Neural cell (in vitro differentiated cells): ENCODE measurements around the gene WNT3A.

Source experiments
- EP300 ChIP-seq: fragments of 450-650 bp; conservative IDR thresholded peaks from 2 replicates; pipeline ENCODE4 v1.6.1; 2014; ENCODE audit warnings: antibody characterized with exemption, mild to moderate bottlenecking, moderate library complexity; ENCODE audit not compliant: poor library complexity, severe bottlenecking
- EZH2 ChIP-seq: fragments of 200-600, 300-800 bp; shearing (Covaris generic), sonication (generic); IDR thresholded peaks from 2 replicates; pipeline ENCODE4 v1.6.1; 2014; ENCODE audit warnings: antibody characterized with exemption, low read length, borderline replicate concordance, mild to moderate bottlenecking; ENCODE audit not compliant: insufficient read depth, poor library complexity, severe bottlenecking
- MXI1 ChIP-seq: fragments of 450-650 bp; conservative IDR thresholded peaks from 2 replicates; pipeline ENCODE4 v1.6.1; 2014; ENCODE audit warnings: antibody characterized with exemption, mild to moderate bottlenecking; ENCODE audit not compliant: poor library complexity, severe bottlenecking
- POLR2AphosphoS5 ChIP-seq: IDR thresholded peaks from 2 replicates; pipeline ENCODE4 v1.6.1; 2012
- RAD21 ChIP-seq: fragments of 450-650 bp; conservative IDR thresholded peaks from 2 replicates; pipeline ENCODE4 v1.6.1; 2014; ENCODE audit warnings: antibody characterized with exemption, mild to moderate bottlenecking, moderate library complexity
- SMC3 ChIP-seq: fragments of 450-650 bp; conservative IDR thresholded peaks from 2 replicates; pipeline ENCODE4 v1.6.1; 2014; ENCODE audit warnings: antibody characterized with exemption, mild to moderate bottlenecking, moderate library complexity; ENCODE audit not compliant: poor library complexity
- TAF1 ChIP-seq: IDR thresholded peaks from 2 replicates; pipeline ENCODE4 v1.6.1; 2012; ENCODE audit warnings: low read depth
- TF ChIP-seq, protein P1 (sequence below): fragments of 450-650 bp; IDR thresholded peaks from 2 replicates; pipeline ENCODE4 v1.5.1; 2014; ENCODE audit warnings: antibody characterized with exemption, mild to moderate bottlenecking, moderate library complexity; ENCODE audit not compliant: poor library complexity, severe bottlenecking
- TF ChIP-seq, protein P2 (sequence below): IDR thresholded peaks from 2 replicates; pipeline ENCODE4 v1.6.1; 2012; ENCODE audit warnings: borderline replicate concordance

DNA sequence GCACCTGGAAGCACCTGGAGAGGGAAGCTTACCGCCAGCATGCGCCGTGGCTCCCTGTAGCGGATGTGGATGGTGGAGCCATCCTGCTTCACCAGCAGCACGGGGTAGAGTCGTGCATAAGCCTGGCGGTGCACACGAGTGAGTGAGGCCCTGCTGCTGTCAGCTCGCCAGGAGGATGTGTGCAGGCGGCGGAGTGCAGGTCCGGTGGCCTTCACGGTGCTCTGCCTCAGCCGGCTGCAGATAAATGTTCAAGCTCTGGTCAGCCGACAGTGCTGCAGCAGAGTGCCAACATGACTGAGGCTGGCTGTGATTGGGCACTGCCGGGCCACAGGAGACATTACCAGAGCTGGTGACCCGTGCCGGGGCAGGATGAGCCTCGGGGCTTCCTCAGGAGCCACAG lies 100.8 kb downstream of the WNT3A start:
- TF ChIP-seq, protein P1, sequence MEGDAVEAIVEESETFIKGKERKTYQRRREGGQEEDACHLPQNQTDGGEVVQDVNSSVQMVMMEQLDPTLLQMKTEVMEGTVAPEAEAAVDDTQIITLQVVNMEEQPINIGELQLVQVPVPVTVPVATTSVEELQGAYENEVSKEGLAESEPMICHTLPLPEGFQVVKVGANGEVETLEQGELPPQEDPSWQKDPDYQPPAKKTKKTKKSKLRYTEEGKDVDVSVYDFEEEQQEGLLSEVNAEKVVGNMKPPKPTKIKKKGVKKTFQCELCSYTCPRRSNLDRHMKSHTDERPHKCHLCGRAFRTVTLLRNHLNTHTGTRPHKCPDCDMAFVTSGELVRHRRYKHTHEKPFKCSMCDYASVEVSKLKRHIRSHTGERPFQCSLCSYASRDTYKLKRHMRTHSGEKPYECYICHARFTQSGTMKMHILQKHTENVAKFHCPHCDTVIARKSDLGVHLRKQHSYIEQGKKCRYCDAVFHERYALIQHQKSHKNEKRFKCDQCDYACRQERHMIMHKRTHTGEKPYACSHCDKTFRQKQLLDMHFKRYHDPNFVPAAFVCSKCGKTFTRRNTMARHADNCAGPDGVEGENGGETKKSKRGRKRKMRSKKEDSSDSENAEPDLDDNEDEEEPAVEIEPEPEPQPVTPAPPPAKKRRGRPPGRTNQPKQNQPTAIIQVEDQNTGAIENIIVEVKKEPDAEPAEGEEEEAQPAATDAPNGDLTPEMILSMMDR, result no peak
- TF ChIP-seq, protein P2, sequence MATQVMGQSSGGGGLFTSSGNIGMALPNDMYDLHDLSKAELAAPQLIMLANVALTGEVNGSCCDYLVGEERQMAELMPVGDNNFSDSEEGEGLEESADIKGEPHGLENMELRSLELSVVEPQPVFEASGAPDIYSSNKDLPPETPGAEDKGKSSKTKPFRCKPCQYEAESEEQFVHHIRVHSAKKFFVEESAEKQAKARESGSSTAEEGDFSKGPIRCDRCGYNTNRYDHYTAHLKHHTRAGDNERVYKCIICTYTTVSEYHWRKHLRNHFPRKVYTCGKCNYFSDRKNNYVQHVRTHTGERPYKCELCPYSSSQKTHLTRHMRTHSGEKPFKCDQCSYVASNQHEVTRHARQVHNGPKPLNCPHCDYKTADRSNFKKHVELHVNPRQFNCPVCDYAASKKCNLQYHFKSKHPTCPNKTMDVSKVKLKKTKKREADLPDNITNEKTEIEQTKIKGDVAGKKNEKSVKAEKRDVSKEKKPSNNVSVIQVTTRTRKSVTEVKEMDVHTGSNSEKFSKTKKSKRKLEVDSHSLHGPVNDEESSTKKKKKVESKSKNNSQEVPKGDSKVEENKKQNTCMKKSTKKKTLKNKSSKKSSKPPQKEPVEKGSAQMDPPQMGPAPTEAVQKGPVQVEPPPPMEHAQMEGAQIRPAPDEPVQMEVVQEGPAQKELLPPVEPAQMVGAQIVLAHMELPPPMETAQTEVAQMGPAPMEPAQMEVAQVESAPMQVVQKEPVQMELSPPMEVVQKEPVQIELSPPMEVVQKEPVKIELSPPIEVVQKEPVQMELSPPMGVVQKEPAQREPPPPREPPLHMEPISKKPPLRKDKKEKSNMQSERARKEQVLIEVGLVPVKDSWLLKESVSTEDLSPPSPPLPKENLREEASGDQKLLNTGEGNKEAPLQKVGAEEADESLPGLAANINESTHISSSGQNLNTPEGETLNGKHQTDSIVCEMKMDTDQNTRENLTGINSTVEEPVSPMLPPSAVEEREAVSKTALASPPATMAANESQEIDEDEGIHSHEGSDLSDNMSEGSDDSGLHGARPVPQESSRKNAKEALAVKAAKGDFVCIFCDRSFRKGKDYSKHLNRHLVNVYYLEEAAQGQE, result no peak
- TF ChIP-seq EZH2, result no peak
- no peak for TF ChIP-seq MXI1
- no peak for TF ChIP-seq RAD21
- TF ChIP-seq EP300, result no peak
- no peak for TF ChIP-seq POLR2AphosphoS5
- TF ChIP-seq SMC3, result no peak
- TF ChIP-seq TAF1, result no peak
